Measurements from ENCODE around the gene CUL3. TPM values are rescaled to one million over a fixed set of nuclear protein-coding genes. Genes with fewer than 3 reads are reported as not detected.
"Not testable (repeated sequence)": the region's sequence is repeated elsewhere in the genome, so short reads cannot be mapped to it uniquely, and the experiment has no call there.

Gene CUL3
- total RNA-seq, 4 donors from 2014 or later = 68.9 to 88.4 (median 77.7) TPM

DNA sequence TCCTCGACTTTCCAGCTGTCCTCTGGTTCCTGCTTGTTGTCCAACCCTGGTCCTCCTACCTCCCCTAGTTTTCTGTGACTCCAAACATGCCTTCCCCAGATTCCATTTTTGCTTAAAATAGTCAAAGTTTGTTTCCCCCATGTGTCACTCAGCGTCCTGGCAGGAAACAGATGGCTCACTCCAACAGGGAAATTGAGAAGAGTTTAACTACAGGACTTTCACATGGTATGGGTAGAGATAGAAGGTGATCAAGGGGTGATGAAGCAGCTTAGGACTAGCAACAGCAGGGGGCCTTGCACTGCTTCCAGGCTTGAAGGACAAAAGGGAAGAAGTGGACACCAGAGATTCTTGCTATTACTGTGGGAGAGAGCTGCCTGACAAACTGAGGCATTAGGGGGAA, 6.1 kb upstream of the CUL3 start:
- no peak overlapping the region for H3K4me3 ChIP-seq
- H3K36me3 ChIP-seq = no peaks in the 10 kb centered on the region
- WGBS = 55% methylated on average over 2 of the region's 2 CpGs
- peaks cover 7% of the 10 kb centered on the region for H3K4me1 ChIP-seq
- DNase-seq (ENCODE audit: low spot score in 2 of 2) = no peak
- no peaks in the 10 kb centered on the region for H3K9me3 ChIP-seq
- TF ChIP-seq, protein P1, sequence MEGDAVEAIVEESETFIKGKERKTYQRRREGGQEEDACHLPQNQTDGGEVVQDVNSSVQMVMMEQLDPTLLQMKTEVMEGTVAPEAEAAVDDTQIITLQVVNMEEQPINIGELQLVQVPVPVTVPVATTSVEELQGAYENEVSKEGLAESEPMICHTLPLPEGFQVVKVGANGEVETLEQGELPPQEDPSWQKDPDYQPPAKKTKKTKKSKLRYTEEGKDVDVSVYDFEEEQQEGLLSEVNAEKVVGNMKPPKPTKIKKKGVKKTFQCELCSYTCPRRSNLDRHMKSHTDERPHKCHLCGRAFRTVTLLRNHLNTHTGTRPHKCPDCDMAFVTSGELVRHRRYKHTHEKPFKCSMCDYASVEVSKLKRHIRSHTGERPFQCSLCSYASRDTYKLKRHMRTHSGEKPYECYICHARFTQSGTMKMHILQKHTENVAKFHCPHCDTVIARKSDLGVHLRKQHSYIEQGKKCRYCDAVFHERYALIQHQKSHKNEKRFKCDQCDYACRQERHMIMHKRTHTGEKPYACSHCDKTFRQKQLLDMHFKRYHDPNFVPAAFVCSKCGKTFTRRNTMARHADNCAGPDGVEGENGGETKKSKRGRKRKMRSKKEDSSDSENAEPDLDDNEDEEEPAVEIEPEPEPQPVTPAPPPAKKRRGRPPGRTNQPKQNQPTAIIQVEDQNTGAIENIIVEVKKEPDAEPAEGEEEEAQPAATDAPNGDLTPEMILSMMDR (IDR thresholded peaks at IDR 0.05) = no peak
- no peak for TF ChIP-seq POLR2A (IDR thresholded peaks at IDR 0.05)
- no peak for TF ChIP-seq EP300 (IDR thresholded peaks at IDR 0.05)
- no peak for TF ChIP-seq POLR2AphosphoS5 (IDR thresholded peaks at IDR 0.05)
- no peaks in the 10 kb centered on the region for H3K27me3 ChIP-seq
- no peak overlapping the region for H3K27ac ChIP-seq

DNA sequence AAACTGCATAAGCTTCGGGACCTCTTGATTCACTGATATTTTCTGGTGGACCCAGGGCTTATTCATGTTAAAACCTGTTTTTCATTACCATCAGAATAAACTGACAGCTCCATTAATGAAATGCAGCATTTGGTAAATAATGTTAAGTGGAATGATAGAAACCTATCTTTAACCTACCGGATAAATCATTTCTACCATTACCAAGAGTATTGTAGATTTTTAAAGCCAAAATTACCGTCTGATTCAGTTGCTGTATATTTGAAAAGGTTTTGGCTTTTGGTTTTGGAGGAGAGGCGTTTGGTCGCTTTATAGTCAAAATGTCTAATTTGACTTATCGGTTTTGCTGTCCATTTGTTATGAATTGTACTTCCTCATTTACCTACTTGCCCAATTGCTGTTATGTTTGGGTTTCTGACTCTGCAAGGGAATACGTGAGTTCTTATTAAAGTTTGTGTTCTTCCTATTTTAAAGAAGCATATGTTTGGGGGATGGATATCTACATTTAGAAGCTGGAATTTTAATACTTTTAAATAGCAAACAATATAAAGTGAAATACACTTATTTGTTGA, 1.0 kb upstream of the CUL3 start:
- peak overlapping the region; percentile 73 for H3K4me3 ChIP-seq
- peak overlapping the region; percentile 95 for H3K27ac ChIP-seq
- H3K36me3 ChIP-seq = no peaks in the 10 kb centered on the region
- no peaks in the 10 kb centered on the region for H3K9me3 ChIP-seq
- TF ChIP-seq, protein P1 (IDR thresholded peaks at IDR 0.05) = no peak
- TF ChIP-seq EP300 (IDR thresholded peaks at IDR 0.05) (no peak), POLR2AphosphoS5 (IDR thresholded peaks at IDR 0.05) (no peak), POLR2A (IDR thresholded peaks at IDR 0.05) (no peak)
- H3K27me3 ChIP-seq = no peaks in the 10 kb centered on the region
- WGBS = 7% methylated on average over 7 of the region's 7 CpGs
- no peak for DNase-seq (ENCODE audit: low spot score in 2 of 2)
- peaks cover 31% of the 10 kb centered on the region for H3K4me1 ChIP-seq

DNA sequence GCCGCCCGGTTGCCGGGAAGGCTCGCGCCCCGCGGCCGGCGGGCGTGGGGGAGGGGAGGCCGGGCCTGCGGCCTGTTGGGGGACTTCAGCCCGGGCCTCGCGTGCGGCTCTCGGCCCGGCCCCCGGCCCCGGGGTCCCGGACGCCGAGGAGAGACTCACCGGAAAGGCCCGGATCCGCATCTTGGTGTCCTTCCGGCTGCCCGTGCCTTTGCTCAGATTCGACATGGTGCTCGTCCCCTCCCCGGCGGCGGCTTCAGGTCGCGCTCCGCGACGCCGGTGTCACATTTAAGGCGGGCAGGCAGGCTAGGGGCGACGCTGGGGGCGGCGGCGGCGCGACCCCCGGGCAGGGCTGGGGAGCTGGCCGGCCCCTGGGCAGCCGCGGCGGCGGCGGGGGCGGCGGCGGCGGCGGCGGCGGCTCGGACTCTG, 365 bp downstream of the CUL3 start:
- Histone ChIP-seq H3K27me3 (no peaks in the 10 kb centered on the region), H3K4me3 (peak overlapping the region; percentile 73), H3K9me3 (no peaks in the 10 kb centered on the region), H3K27ac (peak overlapping the region; percentile 95), H3K4me1 (peaks cover 43% of the 10 kb centered on the region), H3K36me3 (no peaks in the 10 kb centered on the region)
- DNase-seq (ENCODE audit: low spot score in 2 of 2) = peak; percentile 78 to 82
- TF ChIP-seq, protein P1 (IDR thresholded peaks at IDR 0.05) = no peak
- TF ChIP-seq EP300 (IDR thresholded peaks at IDR 0.05) (no peak), POLR2AphosphoS5 (IDR thresholded peaks at IDR 0.05) (no peak), POLR2A (IDR thresholded peaks at IDR 0.05) (no peak)
- no CpG with 5 or more reads among the region's 62 CpGs for WGBS

DNA sequence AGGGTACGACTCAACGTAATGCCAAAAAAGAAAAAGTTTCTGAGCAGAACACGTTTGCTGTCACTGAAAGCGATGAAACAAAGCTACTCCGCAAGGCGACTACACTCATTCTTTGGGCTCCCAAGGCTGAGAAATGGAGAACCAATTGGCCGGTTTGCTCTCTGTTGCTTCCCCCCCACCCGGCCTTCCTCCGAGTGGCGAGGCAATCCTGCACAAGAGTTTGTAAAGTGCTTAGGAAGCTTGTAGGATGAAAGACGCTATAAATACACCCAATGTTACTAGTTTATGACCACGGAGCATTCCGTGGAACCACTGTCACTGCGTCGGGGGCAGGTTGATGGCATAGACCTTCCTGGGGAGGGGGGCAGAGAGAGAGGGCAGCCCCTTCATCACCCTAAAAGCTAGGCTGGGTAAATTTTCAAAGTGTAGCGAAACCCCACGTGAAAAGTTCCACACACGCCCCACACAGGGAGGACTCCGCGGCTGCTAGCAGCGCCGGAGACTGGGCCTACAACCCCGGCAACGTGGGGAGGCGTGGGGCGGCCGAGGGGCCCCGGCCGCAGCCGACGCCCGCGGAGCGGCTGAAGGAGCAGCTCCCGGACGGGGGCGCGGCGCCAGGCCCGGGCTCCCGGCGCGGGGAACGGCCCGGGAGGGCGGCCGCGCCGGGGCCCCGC, 915 bp downstream of the CUL3 start:
- Histone ChIP-seq H3K36me3 (no peaks in the 10 kb centered on the region), H3K4me1 (peaks cover 48% of the 10 kb centered on the region), H3K27ac (peak overlapping the region; percentile 95), H3K27me3 (no peaks in the 10 kb centered on the region), H3K4me3 (peak overlapping the region; percentile 73), H3K9me3 (no peaks in the 10 kb centered on the region)
- DNase-seq (ENCODE audit: low spot score in 2 of 2) = no peak
- TF ChIP-seq POLR2AphosphoS5 (IDR thresholded peaks at IDR 0.05) (no peak), EP300 (IDR thresholded peaks at IDR 0.05) (no peak)
- WGBS = 0% methylated on average over 12 of the region's 50 CpGs

DNA sequence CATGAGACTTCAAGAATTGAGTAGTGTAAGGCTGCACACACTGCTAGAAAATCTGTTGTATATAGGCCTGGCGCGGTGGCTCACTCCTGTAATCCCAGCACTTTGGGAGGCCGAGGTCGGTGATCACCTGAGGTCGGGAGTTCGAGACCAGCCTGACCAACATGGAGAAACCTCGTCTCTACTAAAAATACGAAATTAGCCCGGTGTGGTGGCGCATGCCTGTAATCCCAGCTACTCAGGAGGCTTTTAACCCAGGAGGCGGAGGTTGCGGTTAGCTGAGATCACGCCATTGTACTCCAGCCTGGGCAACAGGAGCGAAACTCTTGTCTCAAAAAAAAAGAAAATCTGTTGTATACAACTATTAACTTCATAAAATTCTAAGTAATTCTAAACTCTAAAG, 2.1 kb downstream of the CUL3 start:
- H3K36me3 ChIP-seq; DNase-seq (ENCODE audit: low spot score in 2 of 2); H3K9me3 ChIP-seq; H3K27me3 ChIP-seq; H3K27ac ChIP-seq: not testable (repeated sequence)
- WGBS = 94% methylated on average over 14 of the region's 14 CpGs
- Histone ChIP-seq H3K4me3 (peak overlapping the region; percentile 73), H3K4me1 (peaks cover 60% of the 10 kb centered on the region)

DNA sequence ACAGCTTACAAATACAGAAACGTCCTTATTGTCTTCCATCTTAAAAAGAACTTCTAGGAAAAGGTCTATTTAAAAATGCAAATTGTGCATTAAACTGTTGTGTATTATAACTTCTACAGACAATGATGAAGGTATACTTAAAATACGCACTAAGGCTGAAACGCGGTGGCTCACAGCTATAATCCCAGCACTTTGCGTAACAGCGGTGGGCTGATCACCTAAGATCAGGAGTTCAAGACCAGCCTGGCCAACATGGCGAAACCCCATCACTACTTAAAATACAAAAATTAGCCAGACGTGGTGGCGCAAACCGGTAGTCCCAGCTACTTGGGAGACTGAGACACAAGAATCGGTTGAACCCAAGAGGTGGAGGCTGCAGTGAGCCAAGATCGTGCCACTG, 4.9 kb downstream of the CUL3 start:
- no peaks in the 10 kb centered on the region for H3K36me3 ChIP-seq
- H3K4me3 ChIP-seq = no peak overlapping the region
- no peaks in the 10 kb centered on the region for H3K9me3 ChIP-seq
- no peak for DNase-seq (ENCODE audit: low spot score in 2 of 2)
- peaks cover 74% of the 10 kb centered on the region for H3K4me1 ChIP-seq
- H3K27me3 ChIP-seq = no peaks in the 10 kb centered on the region
- no peak overlapping the region for H3K27ac ChIP-seq
- 89% methylated on average over 12 of the region's 12 CpGs for WGBS
- TF ChIP-seq POLR2A (IDR thresholded peaks at IDR 0.05) (no peak), EP300 (IDR thresholded peaks at IDR 0.05) (no peak), POLR2AphosphoS5 (IDR thresholded peaks at IDR 0.05) (no peak)
- TF ChIP-seq, protein P1 (IDR thresholded peaks at IDR 0.05) = no peak
